ENCODE results near the gene MBOAT1.

The MBOAT1 gene

DNA sequence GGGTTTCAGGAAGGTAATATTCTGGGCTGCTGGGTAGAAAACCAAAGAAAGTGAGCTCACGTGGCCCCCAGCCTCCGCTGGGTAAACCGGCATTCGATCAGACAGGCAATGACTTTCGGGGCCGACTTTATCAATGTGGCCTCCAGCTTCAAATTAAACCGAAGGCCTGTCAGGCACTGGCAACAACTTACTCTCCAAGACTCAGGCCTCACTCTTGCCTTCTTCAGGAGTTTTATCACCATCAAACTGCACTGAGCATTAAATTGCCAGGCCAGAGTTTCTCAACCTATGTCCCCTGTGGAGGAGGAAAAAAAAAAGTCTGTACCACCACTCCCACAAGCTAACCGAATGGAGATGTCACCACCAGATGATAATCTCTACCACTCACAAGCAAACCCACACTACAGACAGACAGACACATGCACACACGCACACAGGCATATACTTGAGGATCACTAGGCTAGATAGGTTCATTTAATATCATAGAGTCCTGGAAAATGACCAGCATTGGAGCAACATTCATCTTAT, 1.1 kb upstream of the MBOAT1 start:
- H3K4me3 ChIP-seq (ENCODE audit: low read depth, low read length), result peak overlapping the region; percentile 78
- TF ChIP-seq EGR2 (tag by site-specific recombination; IDR thresholded peaks at IDR 0.05; ENCODE audit: low read depth) (peak; percentile 17; the same call in 1 of the 2 replicates), ZNF335 (tag by site-specific recombination; conservative IDR thresholded peaks at IDR 0.05) (peak; percentile 89), ZNF792 (tag by site-specific recombination; IDR thresholded peaks at IDR 0.05) (no peak), ZNF2 (tag by site-specific recombination; IDR thresholded peaks at IDR 0.05) (peak; percentile 4; the same call in 1 of the 2 replicates), IKZF3 (tag by site-specific recombination; IDR thresholded peaks at IDR 0.05) (no peak), ZNF571 (tag by site-specific recombination; IDR thresholded peaks at IDR 0.05) (no peak)
- TF ChIP-seq, protein P1, sequence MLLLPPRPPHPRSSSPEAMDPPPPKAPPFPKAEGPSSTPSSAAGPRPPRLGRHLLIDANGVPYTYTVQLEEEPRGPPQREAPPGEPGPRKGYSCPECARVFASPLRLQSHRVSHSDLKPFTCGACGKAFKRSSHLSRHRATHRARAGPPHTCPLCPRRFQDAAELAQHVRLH (tag by site-specific recombination; IDR thresholded peaks at IDR 0.05), result no peak
- POLR2A ChIA-PET, result interaction anchor here (0.6 to 1.5 kb wide), 8 partner anchors 8 to 1685 kb away, joined by 3 to 8 read pairs (median 3); partner anchors contain the start of gene ID4
- no peaks in the 10 kb centered on the region for H3K36me3 ChIP-seq (ENCODE audit: control insufficient read depth in 2 of 2, insufficient read depth in 1 of 2, low read length in 2 of 2)
- CTCF ChIA-PET, result interaction anchor here (0.6 to 1.3 kb wide), 7 partner anchors 77 to 889 kb away, joined by 3 to 4 read pairs (median 4); no protein-coding TSS in a partner anchor
- H3K4me1 ChIP-seq (ENCODE audit: control insufficient read depth, insufficient read depth, low read length), result peaks cover 11% of the 10 kb centered on the region
- peak overlapping the region; percentile 77 for H3K27ac ChIP-seq (ENCODE audit: extremely low read depth, low read depth, low read length)
- H3K9me3 ChIP-seq (ENCODE audit: control insufficient read depth, insufficient read depth, low read depth, low read length), result no peaks in the 10 kb centered on the region

DNA sequence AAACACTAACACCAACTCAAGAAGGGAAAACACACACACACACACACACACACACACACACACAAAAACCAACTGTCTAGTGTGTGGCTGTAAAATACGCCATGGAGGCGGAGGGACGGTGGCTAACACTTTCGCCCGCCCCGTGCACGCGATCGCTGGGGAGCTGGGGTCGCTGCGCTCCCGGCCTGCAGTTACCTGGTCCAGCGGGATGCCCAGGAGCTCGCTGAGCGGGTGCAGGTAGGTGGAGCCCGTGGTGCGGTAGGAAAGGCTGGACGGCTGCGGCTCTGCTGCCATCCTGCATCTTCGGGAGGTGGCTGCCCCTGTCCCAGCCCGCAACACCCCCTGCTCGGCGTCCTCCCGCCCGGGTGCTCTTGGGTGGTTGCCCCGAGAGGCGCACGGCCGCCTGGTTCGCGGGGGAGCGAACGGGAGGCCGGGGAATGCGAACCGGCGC, 303 bp downstream of the MBOAT1 start:
- POLR2A ChIA-PET, result interaction anchor here (0.5 to 1.5 kb wide), 8 partner anchors 8 to 374 kb away, joined by 3 to 4 read pairs (median 3); partner anchors contain the start of genes E2F3 and ID4
- peaks cover 11% of the 10 kb centered on the region for H3K4me1 ChIP-seq (ENCODE audit: control insufficient read depth, insufficient read depth, low read length)
- H3K4me3 ChIP-seq (ENCODE audit: low read depth, low read length), result peak overlapping the region; percentile 78
- H3K9me3 ChIP-seq (ENCODE audit: control insufficient read depth, insufficient read depth, low read depth, low read length), result no peaks in the 10 kb centered on the region
- CTCF ChIA-PET, result interaction anchor here (0.6 kb wide), 1 partner anchor 411 kb away, joined by 5 read pairs; no protein-coding TSS in a partner anchor
- peak overlapping the region; percentile 77 for H3K27ac ChIP-seq (ENCODE audit: extremely low read depth, low read depth, low read length)
- H3K36me3 ChIP-seq (ENCODE audit: control insufficient read depth in 2 of 2, insufficient read depth in 1 of 2, low read length in 2 of 2), result no peaks in the 10 kb centered on the region
- TF ChIP-seq ZNF560 (tag by site-specific recombination; IDR thresholded peaks at IDR 0.05; ENCODE audit: borderline replicate concordance) (no peak), ZBTB48 (tag by site-specific recombination; IDR thresholded peaks at IDR 0.05) (no peak), ZNF791 (tag by site-specific recombination; IDR thresholded peaks at IDR 0.05) (no peak), ZNF785 (tag by site-specific recombination; IDR thresholded peaks at IDR 0.05) (no peak), IKZF3 (tag by site-specific recombination; IDR thresholded peaks at IDR 0.05) (no peak), ZNF239 (tag by site-specific recombination; IDR thresholded peaks at IDR 0.05) (no peak), GLI2 (tag by site-specific recombination; IDR thresholded peaks at IDR 0.05; ENCODE audit: borderline replicate concordance, low read depth) (no peak), YY2 (tag by site-specific recombination; IDR thresholded peaks at IDR 0.05) (0 out of 2 replicates have a peak, but pooled peaks have one; percentile 14), ZFHX2 (tag by site-specific recombination; conservative IDR thresholded peaks at IDR 0.05) (peak; percentile 27; the same call in 1 of the 2 replicates), ZNF600 (tag by site-specific recombination; IDR thresholded peaks at IDR 0.05) (no peak), SP7 (tag by site-specific recombination; IDR thresholded peaks at IDR 0.05) (peak; percentile 35), ZXDB (tag by site-specific recombination; IDR thresholded peaks at IDR 0.05) (peak; percentile 53; the same call in 1 of the 2 replicates), KLF9 (tag by site-specific recombination; IDR thresholded peaks at IDR 0.05; ENCODE audit: low read depth) (peak; percentile 38; the same call in 1 of the 2 replicates), ZNF558 (tag by site-specific recombination; IDR thresholded peaks at IDR 0.05) (no peak), OSR2 (tag by site-specific recombination; IDR thresholded peaks at IDR 0.05) (0 out of 2 replicates have a peak, but pooled peaks have one; percentile 23), ZNF501 (tag by site-specific recombination; IDR thresholded peaks at IDR 0.05) (peak; percentile 63; the same call in 1 of the 2 replicates), PRDM1 (tag by site-specific recombination; IDR thresholded peaks at IDR 0.05) (peak; percentile 42; the same call in 1 of the 2 replicates), GLIS2 (tag by site-specific recombination; IDR thresholded peaks at IDR 0.05) (peak; percentile 96), ZNF2 (tag by site-specific recombination; IDR thresholded peaks at IDR 0.05) (peak; percentile 90)
- TF ChIP-seq, protein P2, sequence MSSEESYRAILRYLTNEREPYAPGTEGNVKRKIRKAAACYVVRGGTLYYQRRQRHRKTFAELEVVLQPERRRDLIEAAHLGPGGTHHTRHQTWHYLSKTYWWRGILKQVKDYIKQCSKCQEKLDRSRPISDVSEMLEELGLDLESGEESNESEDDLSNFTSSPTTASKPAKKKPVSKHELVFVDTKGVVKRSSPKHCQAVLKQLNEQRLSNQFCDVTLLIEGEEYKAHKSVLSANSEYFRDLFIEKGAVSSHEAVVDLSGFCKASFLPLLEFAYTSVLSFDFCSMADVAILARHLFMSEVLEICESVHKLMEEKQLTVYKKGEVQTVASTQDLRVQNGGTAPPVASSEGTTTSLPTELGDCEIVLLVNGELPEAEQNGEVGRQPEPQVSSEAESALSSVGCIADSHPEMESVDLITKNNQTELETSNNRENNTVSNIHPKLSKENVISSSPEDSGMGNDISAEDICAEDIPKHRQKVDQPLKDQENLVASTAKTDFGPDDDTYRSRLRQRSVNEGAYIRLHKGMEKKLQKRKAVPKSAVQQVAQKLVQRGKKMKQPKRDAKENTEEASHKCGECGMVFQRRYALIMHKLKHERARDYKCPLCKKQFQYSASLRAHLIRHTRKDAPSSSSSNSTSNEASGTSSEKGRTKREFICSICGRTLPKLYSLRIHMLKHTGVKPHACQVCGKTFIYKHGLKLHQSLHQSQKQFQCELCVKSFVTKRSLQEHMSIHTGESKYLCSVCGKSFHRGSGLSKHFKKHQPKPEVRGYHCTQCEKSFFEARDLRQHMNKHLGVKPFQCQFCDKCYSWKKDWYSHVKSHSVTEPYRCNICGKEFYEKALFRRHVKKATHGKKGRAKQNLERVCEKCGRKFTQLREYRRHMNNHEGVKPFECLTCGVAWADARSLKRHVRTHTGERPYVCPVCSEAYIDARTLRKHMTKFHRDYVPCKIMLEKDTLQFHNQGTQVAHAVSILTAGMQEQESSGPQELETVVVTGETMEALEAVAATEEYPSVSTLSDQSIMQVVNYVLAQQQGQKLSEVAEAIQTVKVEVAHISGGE (tag by site-specific recombination; conservative IDR thresholded peaks at IDR 0.05; ENCODE audit: low read depth), result 0 out of 2 replicates have a peak, but pooled peaks have one; percentile 1
- TF ChIP-seq, protein P3, sequence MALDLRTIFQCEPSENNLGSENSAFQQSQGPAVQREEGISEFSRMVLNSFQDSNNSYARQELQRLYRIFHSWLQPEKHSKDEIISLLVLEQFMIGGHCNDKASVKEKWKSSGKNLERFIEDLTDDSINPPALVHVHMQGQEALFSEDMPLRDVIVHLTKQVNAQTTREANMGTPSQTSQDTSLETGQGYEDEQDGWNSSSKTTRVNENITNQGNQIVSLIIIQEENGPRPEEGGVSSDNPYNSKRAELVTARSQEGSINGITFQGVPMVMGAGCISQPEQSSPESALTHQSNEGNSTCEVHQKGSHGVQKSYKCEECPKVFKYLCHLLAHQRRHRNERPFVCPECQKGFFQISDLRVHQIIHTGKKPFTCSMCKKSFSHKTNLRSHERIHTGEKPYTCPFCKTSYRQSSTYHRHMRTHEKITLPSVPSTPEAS (tag by site-specific recombination; IDR thresholded peaks at IDR 0.05), result peak; percentile 98

All from HEK293 (cell line).